ENCODE data around the gene ENOX1. TPM values are rescaled to one million over a fixed set of nuclear protein-coding genes. Genes with fewer than 3 reads are reported as not detected.

ENOX1 gene
- polyA plus RNA-seq, 2 of the 4 experiments (the other 2 are of a cell fraction): 0.28 to 0.41 TPM

- Histone ChIP-seq H3K4me2 (peak overlapping the region; percentile 51), H3K9me3 (no peaks in the 10 kb centered on the region), H3K4me3 (no peak overlapping the region), H3K4me1 (peaks cover 26% of the 10 kb centered on the region; the same call in 2 of the 3 replicates), H3K27ac (no peak overlapping the region)
- ATAC-seq: no peak
- no peak for FAIRE-seq
- ChIA-PET POLR2A (no interaction called here), CTCF (no interaction called here)
- WGBS (ENCODE audit: missing lambda C conversion rate): 52% methylated on average over 3 of the region's 3 CpGs
- no peak for TF ChIP-seq KDM5A (IDR thresholded peaks at IDR 0.05)
- TF ChIP-seq BHLHE40 (IDR thresholded peaks at IDR 0.05; ENCODE audit: low read depth, low read length): no peak
- TF ChIP-seq SMC3 (IDR thresholded peaks at IDR 0.05): no peak
- no peak for TF ChIP-seq ZC3H11A (IDR thresholded peaks at IDR 0.05)
- TF ChIP-seq, protein P1, sequence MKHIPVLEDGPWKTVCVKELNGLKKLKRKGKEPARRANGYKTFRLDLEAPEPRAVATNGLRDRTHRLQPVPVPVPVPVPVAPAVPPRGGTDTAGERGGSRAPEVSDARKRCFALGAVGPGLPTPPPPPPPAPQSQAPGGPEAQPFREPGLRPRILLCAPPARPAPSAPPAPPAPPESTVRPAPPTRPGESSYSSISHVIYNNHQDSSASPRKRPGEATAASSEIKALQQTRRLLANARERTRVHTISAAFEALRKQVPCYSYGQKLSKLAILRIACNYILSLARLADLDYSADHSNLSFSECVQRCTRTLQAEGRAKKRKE (CRISPR knock-in tag; IDR thresholded peaks at IDR 0.05; ENCODE audit: low read depth): no peak
- TF ChIP-seq MAZ (IDR thresholded peaks at IDR 0.05; ENCODE audit: borderline replicate concordance, low read depth, low read length): no peak
- no peak for TF ChIP-seq RARB (CRISPR knock-in tag; IDR thresholded peaks at IDR 0.05)
- no peak for TF ChIP-seq PHF8 (IDR thresholded peaks at IDR 0.05; ENCODE audit: borderline replicate concordance, low read depth)
- TF ChIP-seq ZNF302 (CRISPR knock-in tag; IDR thresholded peaks at IDR 0.05): no peak
- TF ChIP-seq HES2 (IDR thresholded peaks at IDR 0.05): no peak
- DNase-seq (ENCODE audit: low read depth in 1 of 2, low spot score in 1 of 2): no peak
Measured at GRCh38 chr13:43572656-43573360, 214.0 kb downstream of the ENOX1 start.

GRCh38 chr13:43569658-43570057 lies 217.1 kb downstream of the ENOX1 start:
- Histone ChIP-seq H3K4me2 (peak overlapping the region; percentile 63), H3K4me1 (peaks cover 40% of the 10 kb centered on the region; the same call in 2 of the 3 replicates), H3K27ac (no peak overlapping the region), H3K9me3 (no peaks in the 10 kb centered on the region), H3K4me3 (no peak overlapping the region)
- DNase-seq (ENCODE audit: low read depth in 1 of 2, low spot score in 1 of 2) (no peak), FAIRE-seq (no peak), ATAC-seq (no peak)
- WGBS (ENCODE audit: missing lambda C conversion rate): 3% methylated on average over 2 of the region's 2 CpGs
- CTCF ChIA-PET: no interaction called here
- POLR2A ChIA-PET: no interaction called here
- TF ChIP-seq NR3C1 (IDR thresholded peaks at IDR 0.05) (no peak), FOXS1 (CRISPR knock-in tag; IDR thresholded peaks at IDR 0.05) (no peak), MAFK (IDR thresholded peaks at IDR 0.05; ENCODE audit: partially characterized antibody) (no peak), JUNB (IDR thresholded peaks at IDR 0.05) (no peak), MYC (IDR thresholded peaks at IDR 0.05; ENCODE audit: borderline replicate concordance, low read length) (no peak), CBX8 (IDR thresholded peaks at IDR 0.05) (no peak), POLR2AphosphoS2 (conservative IDR thresholded peaks at IDR 0.05; ENCODE audit: low read length) (no peak), HOXA7 (CRISPR knock-in tag; IDR thresholded peaks at IDR 0.05) (no peak), PHF8 (IDR thresholded peaks at IDR 0.05; ENCODE audit: borderline replicate concordance, low read depth) (no peak), ZFP36 (IDR thresholded peaks at IDR 0.05; ENCODE audit: borderline replicate concordance, partially characterized antibody) (no peak), RNF2 (IDR thresholded peaks at IDR 0.05; ENCODE audit: borderline replicate concordance, low read depth) (no peak), MAZ (IDR thresholded peaks at IDR 0.05; ENCODE audit: borderline replicate concordance, low read depth, low read length) (no peak), RFX5 (IDR thresholded peaks at IDR 0.05) (no peak), ESRRA (IDR thresholded peaks at IDR 0.05; ENCODE audit: borderline replicate concordance, low read length) (no peak), ZNF302 (CRISPR knock-in tag; IDR thresholded peaks at IDR 0.05) (no peak), HEYL (CRISPR knock-in tag; IDR thresholded peaks at IDR 0.05) (no peak), FOSB (CRISPR knock-in tag; IDR thresholded peaks at IDR 0.05) (no peak)
- TF ChIP-seq, protein P1 (CRISPR knock-in tag; IDR thresholded peaks at IDR 0.05; ENCODE audit: low read depth): no peak
- TF ChIP-seq, protein P2, sequence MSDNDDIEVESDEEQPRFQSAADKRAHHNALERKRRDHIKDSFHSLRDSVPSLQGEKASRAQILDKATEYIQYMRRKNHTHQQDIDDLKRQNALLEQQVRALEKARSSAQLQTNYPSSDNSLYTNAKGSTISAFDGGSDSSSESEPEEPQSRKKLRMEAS (IDR thresholded peaks at IDR 0.05): no peak
